Forelimb muscle (tissue), 1 donor: ENCODE results near the gene CNGA4. TPM values are rescaled to one million over a fixed set of nuclear protein-coding genes. Genes with fewer than 3 reads are reported as not detected.
"Not testable (repeated sequence)": the region's sequence is repeated elsewhere in the genome, so short reads cannot be mapped to it uniquely, and the experiment has no call there.

Experiments used
- DNase-seq: peaks from one replicate; pipeline ENCODE4 v3.0.0-alpha.2; 2013; ENCODE audit warnings: low read depth
- polyA plus RNA-seq: library from polyadenylated mRNA; unstranded; fragments of 120-200 nt; gene quantifications from one replicate; pipeline ENCODE4 v1.2.1, GENCODE V29; 2013; ENCODE audit not compliant: insufficient read length

CNGA4 gene
- polyA plus RNA-seq, 1 donor = 0.15 TPM

- no peak for DNase-seq
Measured at GRCh38 chr11:6268820-6269219, 29.9 kb downstream of the CNGA4 start.

GRCh38 chr11:6269994-6270393 lies 31.1 kb downstream of the CNGA4 start:
- no peak for DNase-seq

- no peak for DNase-seq
Measured at GRCh38 chr11:6270584-6271246, 31.8 kb downstream of the CNGA4 start.

GRCh38 chr11:6271598-6271997 lies 32.7 kb downstream of the CNGA4 start:
- no peak for DNase-seq

- DNase-seq = no peak
Measured at GRCh38 chr11:6273188-6273587, 34.3 kb downstream of the CNGA4 start.

- not testable (repeated sequence) for DNase-seq
Measured at GRCh38 chr11:6280809-6281208, 41.9 kb downstream of the CNGA4 start.

GRCh38 chr11:6283453-6284023 lies 44.6 kb downstream of the CNGA4 start:
- DNase-seq = no peak

GRCh38 chr11:6284250-6284649 lies 45.4 kb downstream of the CNGA4 start:
- DNase-seq = no peak

GRCh38 chr11:6285019-6285418 lies 46.1 kb downstream of the CNGA4 start:
- DNase-seq = no peak

Other genes with a start within 250 kb of the CNGA4 start
- not detected for gene OR56A4, start 232.1 kb upstream of the CNGA4 start, polyA plus RNA-seq
- gene OR56A1, start 208.3 kb upstream of the CNGA4 start, polyA plus RNA-seq = not detected
- not detected for gene OR56B4, start 131.4 kb upstream of the CNGA4 start, polyA plus RNA-seq
- not detected for gene OR52B2, start 68.8 kb upstream of the CNGA4 start, polyA plus RNA-seq
- not detected for gene OR52W1, start 39.9 kb upstream of the CNGA4 start, polyA plus RNA-seq
- 0.24 TPM for gene C11orf42, start 33.5 kb upstream of the CNGA4 start, polyA plus RNA-seq
- gene FHIP1B, start 4.5 kb upstream of the CNGA4 start, polyA plus RNA-seq = 24.1 TPM
- gene CCKBR, start 20.7 kb downstream of the CNGA4 start, polyA plus RNA-seq = not detected
- gene CAVIN3, start 81.4 kb downstream of the CNGA4 start, polyA plus RNA-seq = 32.5 TPM
- 22.4 TPM for gene SMPD1, start 151.4 kb downstream of the CNGA4 start, polyA plus RNA-seq
- 29.1 TPM for gene APBB1, start 180.0 kb downstream of the CNGA4 start, polyA plus RNA-seq
- gene HPX, start 201.9 kb downstream of the CNGA4 start, polyA plus RNA-seq = 2.5 TPM
- gene TRIM3, start 234.9 kb downstream of the CNGA4 start, polyA plus RNA-seq = 17.2 TPM
- 33.1 TPM for gene ARFIP2, start 242.2 kb downstream of the CNGA4 start, polyA plus RNA-seq
- gene TIMM10B, start 242.4 kb downstream of the CNGA4 start, polyA plus RNA-seq = 16.3 TPM